CD14-positive monocyte (primary cell): ENCODE data around the gene NDFIP2. TPM values are rescaled to one million over a fixed set of nuclear protein-coding genes. Genes with fewer than 3 reads are reported as not detected.

Experiments used
- DNase-seq, 3 donors: peaks; one replicate each; pipeline ENCODE4 v3.0.0-alpha.2; 2011 to 2022
- H2AFZ ChIP-seq: 2 replicates; pipeline ENCODE4 v1.6.0; 2012; ENCODE audit warnings: mild to moderate bottlenecking, low read depth, low read length, inconsistent platforms; ENCODE audit not compliant: insufficient read depth, poor library complexity, severe bottlenecking
- H3K27ac ChIP-seq, 2 donors: 1 replicate in 1 of 2; 2 replicates in 1 of 2; pipeline ENCODE4 v1.5.1; 2012 to 2013; ENCODE audit warnings: low read length in 2 of 2, control low read depth in 1 of 2, inconsistent platforms in 1 of 2, low read depth in 1 of 2, mild to moderate bottlenecking in 1 of 2
- H3K27me3 ChIP-seq, 2 donors: one replicate each; pipeline versions ENCODE4 v1.6.0 to v1.6.1; 2011 to 2013; ENCODE audit warnings: low read length in 2 of 2; ENCODE audit not compliant: control insufficient read depth in 2 of 2, insufficient read depth in 2 of 2
- H3K36me3 ChIP-seq, 2 donors: replicated peaks in 1 of 2; 1 replicate in 1 of 2; 2 replicates in 1 of 2; pipeline versions ENCODE4 v1.5.1 to v1.6.1; 2012 to 2013; ENCODE audit warnings: low read length in 2 of 2, control low read depth in 1 of 2, inconsistent platforms in 1 of 2, mild to moderate bottlenecking in 1 of 2; ENCODE audit not compliant: insufficient read depth in 2 of 2, control insufficient read depth in 1 of 2
- H3K4me1 ChIP-seq, 2 donors: 1 replicate in 1 of 2; 2 replicates in 1 of 2; pipeline versions ENCODE4 v1.5.1 to v1.6.1; 2012 to 2013; ENCODE audit warnings: low read length in 2 of 2, control low read depth in 1 of 2, inconsistent platforms in 1 of 2, mild to moderate bottlenecking in 1 of 2, moderate library complexity in 1 of 2; ENCODE audit not compliant: insufficient read depth in 2 of 2, control insufficient read depth in 1 of 2
- H3K4me2 ChIP-seq: replicated peaks from 2 replicates; pipeline ENCODE3; 2012; ENCODE audit warnings: low read length, moderate library complexity, mild to moderate bottlenecking; ENCODE audit not compliant: poor library complexity, severe bottlenecking; ENCODE audit errors: extremely low read depth
- H3K4me3 ChIP-seq, 3 experiments: fragments of 200-600 bp in 1 of 3; sonication (generic) in 1 of 3; replicated peaks in 1 of 3; 1 replicate in 2 of 3; 2 replicates in 1 of 3; pipeline ENCODE4 v1.5.1; 2011 to 2013; ENCODE audit warnings: low read length in 3 of 3, mild to moderate bottlenecking in 3 of 3, control low read depth in 2 of 3, low read depth in 2 of 3, inconsistent platforms in 1 of 3, moderate library complexity in 1 of 3
- H3K79me2 ChIP-seq: 2 replicates; pipeline ENCODE4 v1.6.0; 2012; ENCODE audit warnings: mild to moderate bottlenecking, control low read depth, inconsistent platforms, low read length, moderate library complexity; ENCODE audit not compliant: insufficient read depth
- H3K9ac ChIP-seq: 2 replicates; pipeline ENCODE4 v1.6.0; 2017; ENCODE audit warnings: low read length, mild to moderate bottlenecking; ENCODE audit not compliant: insufficient read depth, poor library complexity, severe bottlenecking
- H3K9me3 ChIP-seq, 2 donors: replicated peaks in 1 of 2; 1 replicate in 1 of 2; 2 replicates in 1 of 2; pipeline versions ENCODE4 v1.5.1 to v1.6.1; 2012 to 2013; ENCODE audit warnings: low read length in 2 of 2, control low read depth in 1 of 2; ENCODE audit not compliant: control insufficient read depth in 1 of 2, insufficient read depth in 1 of 2
- H4K20me1 ChIP-seq: 2 replicates; pipeline ENCODE4 v1.6.0; 2012; ENCODE audit warnings: mild to moderate bottlenecking, low read length, control low read depth, moderate library complexity; ENCODE audit not compliant: insufficient read depth
- H3K27ac Mint-ChIP-seq, 7 donors: one replicate each; pipeline ENCODE4 v1.8.0; 2020; ENCODE audit warnings: mild to moderate bottlenecking in 7 of 7, mixed read lengths in 7 of 7, moderate library complexity in 6 of 7, inconsistent platforms in 2 of 7
- H3K27me3 Mint-ChIP-seq, 3 donors: one replicate each; pipeline ENCODE4 v1.8.0; 2021 to 2022; ENCODE audit warnings: low read depth in 3 of 3, mild to moderate bottlenecking in 3 of 3, mixed read lengths in 3 of 3, moderate library complexity in 3 of 3, inconsistent platforms in 1 of 3
- H3K36me3 Mint-ChIP-seq, 2 donors: one replicate each; pipeline ENCODE4 v1.8.0; 2020; ENCODE audit warnings: mixed read lengths in 2 of 2, inconsistent platforms in 1 of 2, mild to moderate bottlenecking in 1 of 2
- H3K4me1 Mint-ChIP-seq: one replicate; pipeline ENCODE4 v1.8.0; 2020; ENCODE audit warnings: mild to moderate bottlenecking, mixed read lengths
- H3K4me3 Mint-ChIP-seq, 2 donors: one replicate each; pipeline ENCODE4 v1.8.0; 2020; ENCODE audit warnings: mild to moderate bottlenecking in 2 of 2, mixed read lengths in 2 of 2, moderate library complexity in 1 of 2
- H3K9me3 Mint-ChIP-seq, 7 donors: one replicate each; pipeline ENCODE4 v1.8.0; 2020 to 2022; ENCODE audit warnings: mixed read lengths in 7 of 7, mild to moderate bottlenecking in 6 of 7, moderate library complexity in 6 of 7, inconsistent platforms in 2 of 7
- WGBS: methylation state at CpG from one replicate; pipeline ENCODE4 v1.1.5; 2013; ENCODE audit warnings: missing lambda C conversion rate; ENCODE audit not compliant: insufficient coverage; 5-methylcytosine and 5-hydroxymethylcytosine counted together
- intact Hi-C, 2 donors: fragments of 100-400 bp; cut with micrococcal nuclease; formaldehyde crosslinking; loops; one replicate each; pipeline versions ENCODE4 v1.15.0 to v1.15.1; 2023
- polyA plus RNA-seq, 3 donors: library from polyadenylated mRNA; depleted of rRNA in 1 of 3; unstranded in 2 of 3; stranded (reverse) in 1 of 3; fragments of 300-500 nt in 2 of 3; fragments of >200 nt in 1 of 3; fragmentation: Illumina TruSeq in 2 of 3; gene quantifications; 1 replicate in 2 of 3; 2 replicates in 1 of 3; pipeline ENCODE4 v1.2.3, GENCODE V29; 2012 to 2021
- TF ChIP-seq, protein P1 (sequence below): fragments of 200-600 bp; IDR thresholded peaks from one replicate; pipeline ENCODE4 v1.8.0; 2022; ENCODE audit warnings: antibody characterized with exemption, mild to moderate bottlenecking

The NDFIP2 gene
- polyA plus RNA-seq, 3 donors: not detected

DNA sequence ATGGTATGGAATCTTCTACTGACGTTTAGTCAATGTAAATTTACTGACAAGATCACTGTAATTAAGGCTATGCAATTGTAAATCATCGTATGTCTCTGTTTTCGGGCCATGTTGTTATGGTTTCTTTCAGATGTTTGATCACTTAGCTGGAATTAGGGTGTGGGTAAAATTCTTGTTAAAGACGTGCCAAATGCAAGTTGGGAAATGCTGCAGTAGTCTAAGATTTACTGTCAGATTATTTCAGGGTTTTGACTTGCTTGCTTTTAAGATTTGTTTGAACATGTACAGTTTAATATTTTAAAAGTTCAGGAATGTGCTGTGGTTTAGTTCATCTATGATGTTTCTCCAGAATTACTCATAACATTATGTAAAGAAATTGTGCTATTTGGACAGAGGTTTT is 10.8 kb downstream of the NDFIP2 start:
- no peak overlapping the region for H3K27ac ChIP-seq
- H3K4me3 Mint-ChIP-seq: no peak overlapping the region
- H3K36me3 ChIP-seq: no peaks in the 10 kb centered on the region
- no peaks in the 10 kb centered on the region for H3K79me2 ChIP-seq
- H3K4me1 Mint-ChIP-seq: no peaks in the 10 kb centered on the region
- H2AFZ ChIP-seq: no peak overlapping the region
- no peaks in the 10 kb centered on the region for H3K9me3 ChIP-seq
- TF ChIP-seq, protein P1, sequence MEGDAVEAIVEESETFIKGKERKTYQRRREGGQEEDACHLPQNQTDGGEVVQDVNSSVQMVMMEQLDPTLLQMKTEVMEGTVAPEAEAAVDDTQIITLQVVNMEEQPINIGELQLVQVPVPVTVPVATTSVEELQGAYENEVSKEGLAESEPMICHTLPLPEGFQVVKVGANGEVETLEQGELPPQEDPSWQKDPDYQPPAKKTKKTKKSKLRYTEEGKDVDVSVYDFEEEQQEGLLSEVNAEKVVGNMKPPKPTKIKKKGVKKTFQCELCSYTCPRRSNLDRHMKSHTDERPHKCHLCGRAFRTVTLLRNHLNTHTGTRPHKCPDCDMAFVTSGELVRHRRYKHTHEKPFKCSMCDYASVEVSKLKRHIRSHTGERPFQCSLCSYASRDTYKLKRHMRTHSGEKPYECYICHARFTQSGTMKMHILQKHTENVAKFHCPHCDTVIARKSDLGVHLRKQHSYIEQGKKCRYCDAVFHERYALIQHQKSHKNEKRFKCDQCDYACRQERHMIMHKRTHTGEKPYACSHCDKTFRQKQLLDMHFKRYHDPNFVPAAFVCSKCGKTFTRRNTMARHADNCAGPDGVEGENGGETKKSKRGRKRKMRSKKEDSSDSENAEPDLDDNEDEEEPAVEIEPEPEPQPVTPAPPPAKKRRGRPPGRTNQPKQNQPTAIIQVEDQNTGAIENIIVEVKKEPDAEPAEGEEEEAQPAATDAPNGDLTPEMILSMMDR: no peak
- H3K9me3 Mint-ChIP-seq: no peaks in the 10 kb centered on the region
- no peak for DNase-seq
- H3K27me3 ChIP-seq: peaks cover 16 to 47% of the 10 kb centered on the region in 2 donors
- no peak overlapping the region for H3K27ac Mint-ChIP-seq
- H3K9ac ChIP-seq: no peak overlapping the region
- no peaks in the 10 kb centered on the region for H4K20me1 ChIP-seq
- no peaks in the 10 kb centered on the region for H3K4me1 ChIP-seq
- no peak overlapping the region for H3K4me3 ChIP-seq
- H3K36me3 Mint-ChIP-seq: no peaks in the 10 kb centered on the region
- peaks cover 29 to 38% (median 30%) of the 10 kb centered on the region in 3 donors for H3K27me3 Mint-ChIP-seq
- intact Hi-C loops: no loop called here
- WGBS: 89% methylated on average over 2 of the region's 4 CpGs
- H3K4me2 ChIP-seq: no peak overlapping the region

DNA sequence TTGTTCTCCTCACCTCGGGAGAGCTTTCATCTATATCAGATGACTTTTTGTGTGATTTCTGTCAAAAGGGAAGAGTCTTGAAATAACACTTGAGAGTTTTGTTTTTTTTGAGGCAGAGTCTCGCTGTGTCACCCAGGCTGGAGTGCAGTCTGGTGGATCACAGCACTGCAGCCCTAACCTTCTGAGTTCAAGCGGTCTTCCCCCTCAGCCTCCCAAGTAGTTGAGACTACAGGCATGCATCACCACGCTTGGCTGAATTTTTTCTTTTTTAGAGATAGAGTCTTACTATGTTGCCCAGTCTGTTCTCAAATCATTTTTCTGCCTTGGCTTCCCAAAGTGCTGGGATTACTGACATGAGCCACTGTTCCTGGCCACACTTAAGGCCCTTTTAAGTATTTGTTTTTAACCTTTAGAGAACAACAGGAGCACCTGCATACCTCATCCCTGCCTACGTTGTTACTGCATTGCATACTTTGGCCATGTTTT is 11.4 kb downstream of the NDFIP2 start:
- WGBS: 89% methylated on average over 2 of the region's 5 CpGs
- H3K4me3 ChIP-seq: no peak overlapping the region
- no peak overlapping the region for H3K4me2 ChIP-seq

More for the DNA sequence above, 11.4 kb downstream of the NDFIP2 start:
- intact Hi-C loops: no loop called here
- H3K27ac ChIP-seq: no peak overlapping the region
- H3K9ac ChIP-seq: no peak overlapping the region
- no peak overlapping the region for H2AFZ ChIP-seq
- no peaks in the 10 kb centered on the region for H3K9me3 ChIP-seq
- H4K20me1 ChIP-seq: no peaks in the 10 kb centered on the region
- H3K79me2 ChIP-seq: no peaks in the 10 kb centered on the region
- Mint-ChIP-seq H3K27ac (no peak overlapping the region), H3K4me3 (no peak overlapping the region), H3K27me3 (peaks cover 28 to 34% (median 28%) of the 10 kb centered on the region in 3 donors), H3K4me1 (no peaks in the 10 kb centered on the region), H3K9me3 (no peaks in the 10 kb centered on the region), H3K36me3 (no peaks in the 10 kb centered on the region)
- TF ChIP-seq, protein P1: no peak
- H3K4me1 ChIP-seq: no peaks in the 10 kb centered on the region
- DNase-seq: no peak
- H3K36me3 ChIP-seq: no peaks in the 10 kb centered on the region
- peaks cover 11 to 47% of the 10 kb centered on the region in 2 donors for H3K27me3 ChIP-seq
